WTC11 (cell line): ENCODE data around the gene ADIPOR1. TPM values are rescaled to one million over a fixed set of nuclear protein-coding genes. Genes with fewer than 3 reads are reported as not detected.

Source experiments
- ATAC-seq: fragments of 200-7000 bp; cut with Tn5 transposase; 2 replicates; pipeline ENCODE4 v1.10.0; 2021; ENCODE audit warnings: mild to moderate bottlenecking, moderate library complexity
- CTCF ChIA-PET: fragments of 300-600 bp; sonication (Branson Sonifier 250); formaldehyde crosslinking; loops from one replicate; lab custom pipeline; 2021; ENCODE audit warnings: antibody characterized with exemption; lab: Charles Lee
- POLR2A ChIA-PET: fragments of 350-600 bp; sonication (Branson Sonifier 250); formaldehyde crosslinking; loops from one replicate; lab custom pipeline; 2021; ENCODE audit warnings: antibody characterized with exemption; lab: Charles Lee
- DNase-seq: peaks from one replicate; pipeline ENCODE4 v3.0.0; 2021; ENCODE audit warnings: low spot score
- H3K27ac Mint-ChIP-seq: 2 replicates; pipeline ENCODE4 v1.8.0; 2021; ENCODE audit warnings: mixed read lengths
- H3K27me3 Mint-ChIP-seq: 2 replicates; pipeline ENCODE4 v1.8.0; 2021; ENCODE audit warnings: low read depth, mild to moderate bottlenecking, moderate library complexity, mixed read lengths
- H3K36me3 Mint-ChIP-seq: 2 replicates; pipeline ENCODE4 v1.8.0; 2021; ENCODE audit warnings: mixed read lengths
- H3K4me1 Mint-ChIP-seq: 2 replicates; pipeline ENCODE4 v1.8.0; 2022; ENCODE audit warnings: mixed read lengths
- H3K4me3 Mint-ChIP-seq: 2 replicates; pipeline ENCODE4 v1.8.0; 2021; ENCODE audit warnings: mild to moderate bottlenecking, moderate library complexity, mixed read lengths
- H3K9me3 Mint-ChIP-seq: 2 replicates; pipeline ENCODE4 v1.8.0; 2021; ENCODE audit warnings: mixed read lengths
- ATF6 ChIP-seq: sonication (generic); formaldehyde crosslinking; IDR thresholded peaks from 2 replicates; pipeline ENCODE4 v1.8.1; 2023; ENCODE audit warnings: mild to moderate bottlenecking, missing genetic modification reagents
- FOXJ3 ChIP-seq: sonication (generic); formaldehyde crosslinking; IDR thresholded peaks from 2 replicates; pipeline ENCODE4 v1.9.0; 2021; ENCODE audit warnings: missing genetic modification reagents, mild to moderate bottlenecking, borderline replicate concordance
- FOXP4 ChIP-seq: sonication (generic); formaldehyde crosslinking; IDR thresholded peaks from 2 replicates; pipeline ENCODE4 v1.8.0; 2022; ENCODE audit warnings: mild to moderate bottlenecking, missing genetic modification reagents
- GABPB1 ChIP-seq: sonication (generic); formaldehyde crosslinking; IDR thresholded peaks from 2 replicates; pipeline ENCODE4 v1.8.1; 2023; ENCODE audit warnings: mild to moderate bottlenecking, missing genetic modification reagents
- HMGA2 ChIP-seq: fragments of 250-450 bp; sonication (Bioruptor Pico); IDR thresholded peaks from 2 replicates; pipeline ENCODE4 v1.4.0; 2021; ENCODE audit warnings: mild to moderate bottlenecking, moderate library complexity
- JUN ChIP-seq: sonication (generic); formaldehyde crosslinking; IDR thresholded peaks from 2 replicates; pipeline ENCODE4 v1.8.0; 2023; ENCODE audit warnings: mild to moderate bottlenecking, missing genetic modification reagents
- MLX ChIP-seq: sonication (generic); formaldehyde crosslinking; IDR thresholded peaks from 2 replicates; pipeline ENCODE4 v1.8.1; 2023; ENCODE audit warnings: mild to moderate bottlenecking, missing genetic modification reagents, moderate library complexity
- NR3C1 ChIP-seq: sonication (generic); formaldehyde crosslinking; conservative IDR thresholded peaks from 2 replicates; pipeline ENCODE4 v1.8.1; 2023; ENCODE audit warnings: low read depth, mild to moderate bottlenecking, missing genetic modification reagents
- PREB ChIP-seq: sonication (generic); formaldehyde crosslinking; IDR thresholded peaks from 2 replicates; pipeline ENCODE4 v1.8.1; 2022; ENCODE audit warnings: mild to moderate bottlenecking, missing genetic modification reagents, moderate library complexity, borderline replicate concordance
- RORB ChIP-seq: fragments of 250-450 bp; sonication (Bioruptor Pico); IDR thresholded peaks from 2 replicates; pipeline ENCODE4 v1.9.0; 2021; ENCODE audit warnings: mild to moderate bottlenecking
- SP1 ChIP-seq: sonication (generic); formaldehyde crosslinking; conservative IDR thresholded peaks from 2 replicates; pipeline ENCODE4 v1.8.1; 2022; ENCODE audit warnings: missing genetic modification reagents
- STAT6 ChIP-seq: sonication (generic); formaldehyde crosslinking; conservative IDR thresholded peaks from 2 replicates; pipeline ENCODE4 v1.8.1; 2023; ENCODE audit warnings: mild to moderate bottlenecking, low read depth, missing genetic modification reagents, moderate library complexity
- USF1 ChIP-seq: sonication (generic); formaldehyde crosslinking; IDR thresholded peaks from 2 replicates; pipeline ENCODE4 v1.8.0; 2022; ENCODE audit warnings: mild to moderate bottlenecking, missing genetic modification reagents
- ZNF281 ChIP-seq: sonication (generic); formaldehyde crosslinking; IDR thresholded peaks from 2 replicates; pipeline ENCODE4 v1.8.0; 2023; ENCODE audit warnings: mild to moderate bottlenecking, missing genetic modification reagents
- ZNF396 ChIP-seq: fragments of 250-450 bp; sonication (Bioruptor Pico); IDR thresholded peaks from 2 replicates; pipeline ENCODE4 v1.8.0; 2021; ENCODE audit warnings: mild to moderate bottlenecking, moderate library complexity, borderline replicate concordance
- total RNA-seq: library from RNA; stranded (reverse); gene quantifications from 3 replicates; pipeline ENCODE4 v1.2.3, GENCODE V29; 2021

Gene ADIPOR1
- total RNA-seq, 1 experiment from 2014 or later = 72.6 TPM

- Mint-ChIP-seq H3K4me3 (no peak overlapping the region), H3K27ac (no peak overlapping the region), H3K4me1 (peaks cover 5% of the 10 kb centered on the region), H3K27me3 (peaks cover 20% of the 10 kb centered on the region), H3K36me3 (no peaks in the 10 kb centered on the region), H3K9me3 (peaks cover 9% of the 10 kb centered on the region)
- POLR2A ChIA-PET = no interaction called here
- no peak for TF ChIP-seq PREB (CRISPR knock-in tag)
- TF ChIP-seq ATF6 (CRISPR knock-in tag) = no peak
- no peak for TF ChIP-seq SP1 (CRISPR knock-in tag)
- TF ChIP-seq FOXJ3 (CRISPR knock-in tag) = no peak
- no peak for TF ChIP-seq RORB (CRISPR knock-in tag)
- TF ChIP-seq USF1 = no peak
- no peak for TF ChIP-seq HMGA2 (CRISPR knock-in tag)
- ATAC-seq (no peak), DNase-seq (no peak)
- CTCF ChIA-PET = interaction anchor here (0.7 kb wide), 1 partner anchor 11 kb away, joined by 5 read pairs; no protein-coding TSS in a partner anchor
Observed at GRCh38 chr1:202989879-202990278, 31.8 kb upstream of the ADIPOR1 start.

GRCh38 chr1:202987922-202988583 lies 29.9 kb upstream of the ADIPOR1 start:
- Mint-ChIP-seq H3K4me1 (peaks cover 5% of the 10 kb centered on the region), H3K27ac (no peak overlapping the region), H3K4me3 (no peak overlapping the region), H3K36me3 (no peaks in the 10 kb centered on the region), H3K27me3 (peaks cover 20% of the 10 kb centered on the region), H3K9me3 (peaks cover 5% of the 10 kb centered on the region)
- ChIA-PET POLR2A (no interaction called here), CTCF (interaction anchor here (0.8 to 1.9 kb wide), 6 partner anchors 11 to 279 kb away, joined by 3 to 6 read pairs (median 4); no protein-coding TSS in a partner anchor)
- ATAC-seq (peak; percentile 65), DNase-seq (no peak)
- TF ChIP-seq RORB (CRISPR knock-in tag) (no peak), ZNF396 (CRISPR knock-in tag) (no peak)

GRCh38 chr1:202987255-202987654 lies 29.1 kb upstream of the ADIPOR1 start:
- DNase-seq (no peak), ATAC-seq (no peak)
- POLR2A ChIA-PET = no interaction called here
- Mint-ChIP-seq H3K27me3 (peaks cover 20% of the 10 kb centered on the region), H3K9me3 (peaks cover 5% of the 10 kb centered on the region), H3K36me3 (no peaks in the 10 kb centered on the region), H3K4me3 (no peak overlapping the region), H3K4me1 (peaks cover 5% of the 10 kb centered on the region), H3K27ac (no peak overlapping the region)
- CTCF ChIA-PET = interaction anchor here (0.8 to 1.0 kb wide), 2 partner anchors 53 to 127 kb away, joined by 3 to 6 read pairs; no protein-coding TSS in a partner anchor
- TF ChIP-seq STAT6 (no peak), GABPB1 (CRISPR knock-in tag) (no peak), MLX (no peak), ZNF281 (CRISPR knock-in tag) (no peak), FOXP4 (CRISPR knock-in tag) (no peak), JUN (no peak), NR3C1 (CRISPR knock-in tag) (no peak), ATF6 (CRISPR knock-in tag) (no peak)
